Hepatocyte (in vitro differentiated cells): ENCODE measurements around the gene IPO5.

Experiments
- CTCF ChIP-seq: fragments of 200-600 bp; sonication (generic); IDR thresholded peaks from 2 replicates; pipeline ENCODE4 v1.5.1; 2016; ENCODE audit warnings: antibody characterized with exemption, mild to moderate bottlenecking; ENCODE audit not compliant: poor library complexity
- EZH2 ChIP-seq: fragments of 200-600 bp; sonication (generic); IDR thresholded peaks from 2 replicates; pipeline ENCODE4 v1.6.1; 2016; ENCODE audit warnings: antibody characterized with exemption, mild to moderate bottlenecking, borderline replicate concordance

- TF ChIP-seq CTCF (no peak), EZH2 (no peak)
These were observed 25.6 kb downstream of the IPO5 start for GRCh38 chr13:97979051-97979450.
